ENCODE measurements around the gene LRBA.
A peak's percentile ranks its signal among the peaks of the same experiment; 100 is the strongest.
"Not testable (repeated sequence)": the region's sequence is repeated elsewhere in the genome, so short reads cannot be mapped to it uniquely, and the experiment has no call there.

LRBA gene

GRCh38 chr4:150391052-150391451, 624.0 kb downstream of the LRBA start:
- no peak for DNase-seq
- Mint-ChIP-seq H3K4me1 (ENCODE audit: low read depth) (peaks cover 12% of the 10 kb centered on the region), H3K4me3 (no peak overlapping the region), H3K27ac (no peak overlapping the region), H3K27me3 (no peaks in the 10 kb centered on the region), H3K36me3 (ENCODE audit: low read depth) (peaks cover 75% of the 10 kb centered on the region), H3K9me3 (peaks cover 4% of the 10 kb centered on the region)

- H3K27me3 Mint-ChIP-seq: no peaks in the 10 kb centered on the region
- DNase-seq: no peak
- H3K9me3 Mint-ChIP-seq: peaks cover 4% of the 10 kb centered on the region
- no peak overlapping the region for H3K4me3 Mint-ChIP-seq
- H3K27ac Mint-ChIP-seq: no peak overlapping the region
- peaks cover 71% of the 10 kb centered on the region for H3K36me3 Mint-ChIP-seq (ENCODE audit: low read depth)
- peaks cover 7% of the 10 kb centered on the region for H3K4me1 Mint-ChIP-seq (ENCODE audit: low read depth)
Observed at GRCh38 chr4:150390531-150390910, 624.6 kb downstream of the LRBA start.

GRCh38 chr4:150389896-150390530, 625.1 kb downstream of the LRBA start:
- H3K27ac Mint-ChIP-seq: no peak overlapping the region

GRCh38 chr4:150387981-150388380, 627.1 kb downstream of the LRBA start:
- Mint-ChIP-seq H3K27ac (no peak overlapping the region), H3K4me3 (no peak overlapping the region), H3K9me3 (no peaks in the 10 kb centered on the region), H3K36me3 (ENCODE audit: low read depth) (peaks cover 58% of the 10 kb centered on the region), H3K27me3 (no peaks in the 10 kb centered on the region), H3K4me1 (ENCODE audit: low read depth) (peaks cover 2% of the 10 kb centered on the region)
- DNase-seq: no peak

More at GRCh38 chr4:150389896-150390530, 625.1 kb downstream of the LRBA start:
- Mint-ChIP-seq H3K4me1 (ENCODE audit: low read depth) (peaks cover 2% of the 10 kb centered on the region), H3K27me3 (no peaks in the 10 kb centered on the region), H3K36me3 (ENCODE audit: low read depth) (peaks cover 67% of the 10 kb centered on the region), H3K4me3 (no peak overlapping the region), H3K9me3 (peaks cover 4% of the 10 kb centered on the region)
- no peak for DNase-seq

GRCh38 chr4:150386415-150386814, 628.7 kb downstream of the LRBA start:
- H3K4me3 Mint-ChIP-seq; H3K4me1 Mint-ChIP-seq (ENCODE audit: low read depth); H3K9me3 Mint-ChIP-seq; H3K27ac Mint-ChIP-seq; H3K27me3 Mint-ChIP-seq; DNase-seq: not testable (repeated sequence)
- H3K36me3 Mint-ChIP-seq (ENCODE audit: low read depth): peaks cover 44% of the 10 kb centered on the region

GRCh38 chr4:150385606-150386005, 629.5 kb downstream of the LRBA start:
- DNase-seq: no peak
- no peaks in the 10 kb centered on the region for H3K27me3 Mint-ChIP-seq
- H3K36me3 Mint-ChIP-seq (ENCODE audit: low read depth): peaks cover 38% of the 10 kb centered on the region
- peaks cover 2% of the 10 kb centered on the region for H3K4me1 Mint-ChIP-seq (ENCODE audit: low read depth)
- no peak overlapping the region for H3K4me3 Mint-ChIP-seq
- H3K27ac Mint-ChIP-seq: peak overlapping the region; percentile 26
- no peaks in the 10 kb centered on the region for H3K9me3 Mint-ChIP-seq

- Mint-ChIP-seq H3K4me1 (ENCODE audit: low read depth) (peaks cover 4% of the 10 kb centered on the region), H3K4me3 (no peak overlapping the region), H3K36me3 (ENCODE audit: low read depth) (peaks cover 36% of the 10 kb centered on the region), H3K27me3 (no peaks in the 10 kb centered on the region), H3K27ac (no peak overlapping the region), H3K9me3 (no peaks in the 10 kb centered on the region)
- no peak for DNase-seq
Observed at GRCh38 chr4:150384249-150384648, 630.8 kb downstream of the LRBA start.

- Mint-ChIP-seq H3K4me3 (no peak overlapping the region), H3K36me3 (ENCODE audit: low read depth) (peaks cover 30% of the 10 kb centered on the region)
Observed at GRCh38 chr4:150382028-150382427, 633.1 kb downstream of the LRBA start.

GRCh38 chr4:150381609-150382008, 633.5 kb downstream of the LRBA start:
- Mint-ChIP-seq H3K9me3 (no peaks in the 10 kb centered on the region), H3K27me3 (no peaks in the 10 kb centered on the region), H3K4me3 (no peak overlapping the region), H3K36me3 (ENCODE audit: low read depth) (peaks cover 29% of the 10 kb centered on the region), H3K4me1 (ENCODE audit: low read depth) (peaks cover 2% of the 10 kb centered on the region), H3K27ac (no peak overlapping the region)
- DNase-seq: no peak

More at GRCh38 chr4:150382028-150382427, 633.1 kb downstream of the LRBA start:
- no peak overlapping the region for H3K27ac Mint-ChIP-seq
- peaks cover 2% of the 10 kb centered on the region for H3K4me1 Mint-ChIP-seq (ENCODE audit: low read depth)
- no peaks in the 10 kb centered on the region for H3K9me3 Mint-ChIP-seq
- no peaks in the 10 kb centered on the region for H3K27me3 Mint-ChIP-seq
- no peak for DNase-seq

GRCh38 chr4:150381036-150381435, 634.0 kb downstream of the LRBA start:
- Mint-ChIP-seq H3K4me1 (ENCODE audit: low read depth) (peaks cover 2% of the 10 kb centered on the region), H3K9me3 (no peaks in the 10 kb centered on the region), H3K27me3 (no peaks in the 10 kb centered on the region), H3K36me3 (ENCODE audit: low read depth) (peaks cover 25% of the 10 kb centered on the region), H3K4me3 (no peak overlapping the region), H3K27ac (no peak overlapping the region)
- DNase-seq: no peak

GRCh38 chr4:150379454-150379853, 635.6 kb downstream of the LRBA start:
- H3K36me3 Mint-ChIP-seq (ENCODE audit: low read depth): peaks cover 35% of the 10 kb centered on the region
- H3K9me3 Mint-ChIP-seq: no peaks in the 10 kb centered on the region
- H3K27ac Mint-ChIP-seq: no peak overlapping the region
- peaks cover 2% of the 10 kb centered on the region for H3K4me1 Mint-ChIP-seq (ENCODE audit: low read depth)
- no peaks in the 10 kb centered on the region for H3K27me3 Mint-ChIP-seq
- no peak overlapping the region for H3K4me3 Mint-ChIP-seq
- DNase-seq: no peak

- no peak overlapping the region for H3K4me3 Mint-ChIP-seq
- peaks cover 2% of the 10 kb centered on the region for H3K4me1 Mint-ChIP-seq (ENCODE audit: low read depth)
- no peak for DNase-seq
- no peaks in the 10 kb centered on the region for H3K27me3 Mint-ChIP-seq
- H3K36me3 Mint-ChIP-seq (ENCODE audit: low read depth): peaks cover 34% of the 10 kb centered on the region
- no peaks in the 10 kb centered on the region for H3K9me3 Mint-ChIP-seq
- H3K27ac Mint-ChIP-seq: no peak overlapping the region
Observed at GRCh38 chr4:150375025-150375424, 640.1 kb downstream of the LRBA start.

GRCh38 chr4:150371869-150372268, 643.2 kb downstream of the LRBA start:
- Mint-ChIP-seq H3K36me3 (ENCODE audit: low read depth) (peaks cover 22% of the 10 kb centered on the region), H3K27ac (no peak overlapping the region), H3K4me1 (ENCODE audit: low read depth) (no peaks in the 10 kb centered on the region), H3K27me3 (no peaks in the 10 kb centered on the region), H3K4me3 (no peak overlapping the region), H3K9me3 (no peaks in the 10 kb centered on the region)
- DNase-seq: no peak

- H3K4me3 Mint-ChIP-seq: no peak overlapping the region
- H3K27ac Mint-ChIP-seq: no peak overlapping the region
- H3K27me3 Mint-ChIP-seq: no peaks in the 10 kb centered on the region
- peaks cover 11% of the 10 kb centered on the region for H3K36me3 Mint-ChIP-seq (ENCODE audit: low read depth)
- no peak for DNase-seq
- H3K4me1 Mint-ChIP-seq (ENCODE audit: low read depth): no peaks in the 10 kb centered on the region
- no peaks in the 10 kb centered on the region for H3K9me3 Mint-ChIP-seq
Observed at GRCh38 chr4:150369434-150370380, 645.4 kb downstream of the LRBA start.

GRCh38 chr4:150368667-150369066, 646.4 kb downstream of the LRBA start:
- peaks cover 6% of the 10 kb centered on the region for H3K4me1 Mint-ChIP-seq (ENCODE audit: low read depth)
- H3K4me3 Mint-ChIP-seq: no peak overlapping the region
- no peaks in the 10 kb centered on the region for H3K9me3 Mint-ChIP-seq
- no peaks in the 10 kb centered on the region for H3K27me3 Mint-ChIP-seq
- H3K27ac Mint-ChIP-seq: no peak overlapping the region
- H3K36me3 Mint-ChIP-seq (ENCODE audit: low read depth): peaks cover 3% of the 10 kb centered on the region
- no peak for DNase-seq
